OCI-LY1 (cell line): ENCODE data around the gene PIAS4.

Experiments
- EZH2 ChIP-seq: fragments of 200-600 bp; sonication (generic), shearing (Covaris generic); IDR thresholded peaks from 2 replicates; pipeline ENCODE4 v1.8.0; 2017; ENCODE audit warnings: borderline replicate concordance, mixed run types, mild to moderate bottlenecking, antibody characterized with exemption, low read length, moderate library complexity, mixed read lengths
- TF ChIP-seq, protein P1 (sequence below): fragments of 200-600 bp; sonication (generic), shearing (Covaris generic); IDR thresholded peaks from 2 replicates; pipeline ENCODE4 v1.5.1; 2017; ENCODE audit warnings: mild to moderate bottlenecking, antibody characterized with exemption, low read length, moderate library complexity, mixed read lengths

DNA sequence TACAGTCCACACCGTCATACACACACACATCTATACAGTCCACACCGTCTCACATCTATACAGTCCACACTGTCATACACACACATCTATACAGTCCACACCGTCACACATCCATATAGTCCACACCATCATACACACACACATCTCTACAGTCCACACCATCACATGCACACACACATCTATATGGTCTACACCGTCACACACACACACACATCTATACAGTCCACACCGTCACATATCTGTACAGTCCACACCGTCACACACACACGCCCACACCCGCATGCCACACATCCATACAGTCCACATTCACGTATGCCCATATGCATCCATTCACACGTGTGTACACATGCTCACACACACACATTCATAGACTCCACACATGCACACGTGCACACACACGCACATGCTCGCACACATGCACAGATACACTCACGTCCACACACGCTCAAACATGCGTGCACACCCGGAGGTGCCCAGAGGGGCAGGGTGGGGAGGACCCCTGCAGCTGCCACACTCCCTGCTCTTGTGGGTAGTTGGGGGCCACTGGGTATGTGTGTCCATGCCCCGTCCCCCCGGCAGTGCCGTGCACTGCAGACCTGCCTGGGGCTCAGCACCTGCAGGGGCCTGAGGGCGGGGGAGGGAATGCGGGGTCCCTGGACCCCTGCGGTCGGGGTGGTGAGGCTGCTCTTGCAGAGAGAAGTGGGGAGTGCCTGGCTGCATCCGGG lies 29.2 kb downstream of the PIAS4 start:
- TF ChIP-seq, protein P1, sequence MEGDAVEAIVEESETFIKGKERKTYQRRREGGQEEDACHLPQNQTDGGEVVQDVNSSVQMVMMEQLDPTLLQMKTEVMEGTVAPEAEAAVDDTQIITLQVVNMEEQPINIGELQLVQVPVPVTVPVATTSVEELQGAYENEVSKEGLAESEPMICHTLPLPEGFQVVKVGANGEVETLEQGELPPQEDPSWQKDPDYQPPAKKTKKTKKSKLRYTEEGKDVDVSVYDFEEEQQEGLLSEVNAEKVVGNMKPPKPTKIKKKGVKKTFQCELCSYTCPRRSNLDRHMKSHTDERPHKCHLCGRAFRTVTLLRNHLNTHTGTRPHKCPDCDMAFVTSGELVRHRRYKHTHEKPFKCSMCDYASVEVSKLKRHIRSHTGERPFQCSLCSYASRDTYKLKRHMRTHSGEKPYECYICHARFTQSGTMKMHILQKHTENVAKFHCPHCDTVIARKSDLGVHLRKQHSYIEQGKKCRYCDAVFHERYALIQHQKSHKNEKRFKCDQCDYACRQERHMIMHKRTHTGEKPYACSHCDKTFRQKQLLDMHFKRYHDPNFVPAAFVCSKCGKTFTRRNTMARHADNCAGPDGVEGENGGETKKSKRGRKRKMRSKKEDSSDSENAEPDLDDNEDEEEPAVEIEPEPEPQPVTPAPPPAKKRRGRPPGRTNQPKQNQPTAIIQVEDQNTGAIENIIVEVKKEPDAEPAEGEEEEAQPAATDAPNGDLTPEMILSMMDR: no peak
- no peak for TF ChIP-seq EZH2
